GM23248 (cell line): ENCODE data around the gene EFNA1. TPM values are rescaled to one million over a fixed set of nuclear protein-coding genes. Genes with fewer than 3 reads are reported as not detected.
"Not testable (repeated sequence)": the region's sequence is repeated elsewhere in the genome, so short reads cannot be mapped to it uniquely, and the experiment has no call there.

ENCODE experiments used
- DNase-seq: peaks from one replicate; pipeline ENCODE4 v3.0.0-alpha.2; 2015
- H2AFZ ChIP-seq: fragments of 200-600 bp; sonication (generic); 2 replicates; pipeline ENCODE4 v1.6.1; 2016; ENCODE audit warnings: antibody characterized with exemption
- H3F3A ChIP-seq: fragments of 200-600 bp; sonication (generic); 2 replicates; pipeline ENCODE4 v1.6.1; 2016; ENCODE audit warnings: mild to moderate bottlenecking, antibody characterized with exemption, mixed run types; ENCODE audit not compliant: insufficient read depth
- H3K27ac ChIP-seq: fragments of 200-600 bp; sonication (generic); 2 replicates; pipeline ENCODE4 v1.5.1; 2016; ENCODE audit warnings: mild to moderate bottlenecking
- H3K27me3 ChIP-seq: fragments of 200-600 bp; sonication (generic); replicated peaks from 2 replicates; pipeline ENCODE4 v1.6.1; 2016; ENCODE audit warnings: mild to moderate bottlenecking; ENCODE audit not compliant: insufficient read depth
- H3K36me3 ChIP-seq: fragments of 200-600 bp; sonication (generic); 2 replicates; pipeline ENCODE4 v1.6.1; 2016; ENCODE audit warnings: low read depth, mild to moderate bottlenecking
- H3K4me1 ChIP-seq: fragments of 200-600 bp; sonication (generic); 2 replicates; pipeline ENCODE4 v1.6.1; 2016; ENCODE audit warnings: mild to moderate bottlenecking; ENCODE audit not compliant: insufficient read depth
- H3K4me2 ChIP-seq: fragments of 200-600 bp; sonication (generic); one replicate; pipeline ENCODE4 v1.6.1; 2016; ENCODE audit warnings: mild to moderate bottlenecking; ENCODE audit not compliant: unreplicated experiment
- H3K4me3 ChIP-seq: fragments of 200-600 bp; sonication (generic); 2 replicates; pipeline ENCODE4 v1.5.1; 2016; ENCODE audit warnings: mild to moderate bottlenecking
- H3K79me2 ChIP-seq: fragments of 200-600 bp; sonication (generic); 2 replicates; pipeline ENCODE4 v1.6.1; 2016; ENCODE audit warnings: mild to moderate bottlenecking; ENCODE audit not compliant: insufficient read depth
- H3K9ac ChIP-seq: fragments of 200-600 bp; sonication (generic); 2 replicates; pipeline ENCODE4 v1.6.1; 2016; ENCODE audit warnings: mild to moderate bottlenecking
- H3K9me2 ChIP-seq: fragments of 200-600 bp; sonication (generic); 2 replicates; pipeline ENCODE4 v1.6.1; 2016; ENCODE audit warnings: mixed run types, mild to moderate bottlenecking, moderate library complexity; ENCODE audit not compliant: insufficient read depth
- H3K9me3 ChIP-seq: fragments of 200-600 bp; sonication (generic); one replicate; pipeline ENCODE4 v1.6.1; 2017; ENCODE audit warnings: low read depth
- H4K20me1 ChIP-seq: fragments of 200-600 bp; sonication (generic); 2 replicates; pipeline ENCODE4 v1.6.0; 2016; ENCODE audit not compliant: insufficient read depth
- EZH2 ChIP-seq: fragments of 200-600 bp; sonication (generic); IDR thresholded peaks from 2 replicates; pipeline ENCODE4 v1.6.1; 2018; ENCODE audit warnings: antibody characterized with exemption, mild to moderate bottlenecking; ENCODE audit not compliant: insufficient read depth, poor library complexity, severe bottlenecking
- EZH2phosphoT487 ChIP-seq: fragments of 200-600 bp; sonication (generic); IDR thresholded peaks from 2 replicates; pipeline ENCODE4 v1.6.1; 2018; ENCODE audit warnings: antibody characterized with exemption, moderate library complexity, mild to moderate bottlenecking, low read depth; ENCODE audit not compliant: insufficient read depth
- WGBS, 2 experiments: methylation state at CpG; one replicate each; pipeline ENCODE4 v1.1.6; 2015 to 2017; ENCODE audit warnings: low lambda C conversion rate in 2 of 2, low coverage in 1 of 2; ENCODE audit errors: missing lambda C conversion rate in 2 of 2; 5-methylcytosine and 5-hydroxymethylcytosine counted together
- in situ Hi-C: fragments of 300-500 bp; cut with MboI; formaldehyde crosslinking; loops from 2 replicates; pipeline ENCODE4 v1.15.0; 2020
- polyA plus RNA-seq: library from polyadenylated mRNA; unstranded; fragments of >200 nt; fragmentation: Nextera tagmentation; extraction: Ambion mirVana; gene quantifications from 2 replicates; pipeline ENCODE4 v1.2.1, GENCODE V29; 2016
- total RNA-seq: library from RNA; depleted of rRNA; stranded (reverse); fragments of >200 nt; shearing (Covaris generic); gene quantifications from 2 replicates; pipeline ENCODE4 v1.2.3, GENCODE V29; 2014

Gene EFNA1
- total and polyA plus RNA-seq, 2 experiments from 2014 or later: not detected

GRCh38 chr1:155166471-155167165, 38.9 kb downstream of the EFNA1 start:
- no peak overlapping the region for H3K4me2 ChIP-seq
- TF ChIP-seq EZH2phosphoT487 (no peak), EZH2 (no peak)
- peaks cover 6% of the 10 kb centered on the region; the same call in 1 of the 2 replicates for H3K36me3 ChIP-seq
- peaks cover 18% of the 10 kb centered on the region for H3K79me2 ChIP-seq
- H3K27ac ChIP-seq: no peak overlapping the region
- no peaks in the 10 kb centered on the region for H3K9me2 ChIP-seq
- H3K27me3 ChIP-seq: no peaks in the 10 kb centered on the region
- WGBS, 2 experiments: 30 to 33% methylated on average over 14 to 27 of the region's 27 CpGs
- in situ Hi-C loops: loop anchor here (5.0 kb wide), 1 partner anchor 74 kb away; no protein-coding TSS in a partner anchor
- H3K9me3 ChIP-seq: no peaks in the 10 kb centered on the region
- no peak overlapping the region for H2AFZ ChIP-seq
- no peak overlapping the region for H3K4me3 ChIP-seq
- no peak for DNase-seq
- H4K20me1 ChIP-seq: no peaks in the 10 kb centered on the region
- H3K9ac ChIP-seq: no peak overlapping the region
- H3F3A ChIP-seq: peaks cover 17% of the 10 kb centered on the region
- H3K4me1 ChIP-seq: peaks cover 3% of the 10 kb centered on the region

- H3K36me3 ChIP-seq: peaks cover 6% of the 10 kb centered on the region; the same call in 1 of the 2 replicates
- DNase-seq: peak; percentile 86
- peaks cover 26% of the 10 kb centered on the region for H3K79me2 ChIP-seq
- no peak overlapping the region for H3K9ac ChIP-seq
- H2AFZ ChIP-seq: peak overlapping the region; percentile 52
- peaks cover 17% of the 10 kb centered on the region for H3F3A ChIP-seq
- H3K4me1 ChIP-seq: peaks cover 11% of the 10 kb centered on the region
- no peaks in the 10 kb centered on the region for H3K27me3 ChIP-seq
- WGBS, 2 experiments: 6 to 9% methylated on average over 23 to 28 of the region's 28 CpGs
- H4K20me1 ChIP-seq: no peaks in the 10 kb centered on the region
- H3K9me3 ChIP-seq: no peaks in the 10 kb centered on the region
- no peak overlapping the region for H3K27ac ChIP-seq
- H3K9me2 ChIP-seq: no peaks in the 10 kb centered on the region
- H3K4me3 ChIP-seq: no peak overlapping the region
- H3K4me2 ChIP-seq: peak overlapping the region; percentile 52
- no peak for TF ChIP-seq EZH2
- TF ChIP-seq EZH2phosphoT487: no peak
- in situ Hi-C loops: loop anchor here (5.0 kb wide), 1 partner anchor 75 kb away; no protein-coding TSS in a partner anchor
These were observed 39.8 kb downstream of the EFNA1 start for GRCh38 chr1:155167166-155168104.

- Histone ChIP-seq H3K4me1 (peaks cover 11% of the 10 kb centered on the region), H3K79me2 (peaks cover 32% of the 10 kb centered on the region), H3F3A (peaks cover 17% of the 10 kb centered on the region)
- H3K9me2 ChIP-seq, H3K9me3 ChIP-seq, H3K27me3 ChIP-seq, H4K20me1 ChIP-seq, H2AFZ ChIP-seq, DNase-seq, H3K4me3 ChIP-seq, H3K36me3 ChIP-seq, H3K27ac ChIP-seq, H3K9ac ChIP-seq, H3K4me2 ChIP-seq: not testable (repeated sequence)
- WGBS, 2 experiments: 36 to 38% methylated on average over 4 of the region's 4 CpGs
- in situ Hi-C loops: loop anchor here (5.0 kb wide), 1 partner anchor 76 kb away; no protein-coding TSS in a partner anchor
These were observed 40.4 kb downstream of the EFNA1 start for GRCh38 chr1:155168105-155168445.

GRCh38 chr1:155168456-155169210, 41.0 kb downstream of the EFNA1 start:
- no peak overlapping the region for H3K9ac ChIP-seq
- in situ Hi-C loops: loop anchor here (5.0 kb wide), 1 partner anchor 76 kb away; no protein-coding TSS in a partner anchor
- no peak overlapping the region for H3K27ac ChIP-seq
- H3K4me2 ChIP-seq: no peak overlapping the region
- H3K27me3 ChIP-seq: no peaks in the 10 kb centered on the region
- H3F3A ChIP-seq: peaks cover 17% of the 10 kb centered on the region
- no peaks in the 10 kb centered on the region for H3K9me2 ChIP-seq
- peaks cover 32% of the 10 kb centered on the region for H3K79me2 ChIP-seq
- H2AFZ ChIP-seq: no peak overlapping the region
- H3K9me3 ChIP-seq: no peaks in the 10 kb centered on the region
- WGBS, 2 experiments: 52 to 54% methylated on average over 10 of the region's 10 CpGs
- peaks cover 11% of the 10 kb centered on the region for H3K4me1 ChIP-seq
- H3K36me3 ChIP-seq: peaks cover 6% of the 10 kb centered on the region; the same call in 1 of the 2 replicates
- H4K20me1 ChIP-seq: no peaks in the 10 kb centered on the region
- DNase-seq: no peak
- H3K4me3 ChIP-seq: no peak overlapping the region
- TF ChIP-seq EZH2 (no peak), EZH2phosphoT487 (no peak)
